GM19099 (cell line): Measurements from ENCODE around the gene RSF1.

Experiments used
- POLR2A ChIP-seq: IDR thresholded peaks from 3 replicates; pipeline ENCODE4 v1.6.1; 2011; ENCODE audit warnings: low read depth; ENCODE audit not compliant: insufficient read length; ENCODE audit errors: extremely low read depth

The RSF1 gene

GRCh38 chr11:77775936-77776335 lies 44.6 kb downstream of the RSF1 start:
- no peak for TF ChIP-seq POLR2A

- no peak for TF ChIP-seq POLR2A
These were observed 49.4 kb downstream of the RSF1 start for GRCh38 chr11:77771135-77771534.

GRCh38 chr11:77770629-77771028 lies 49.9 kb downstream of the RSF1 start:
- TF ChIP-seq POLR2A, result no peak

GRCh38 chr11:77762426-77762825 lies 58.1 kb downstream of the RSF1 start:
- TF ChIP-seq POLR2A, result no peak

- no peak for TF ChIP-seq POLR2A
These were observed 59.0 kb downstream of the RSF1 start for GRCh38 chr11:77761491-77761890.

- no peak for TF ChIP-seq POLR2A
These were observed 62.2 kb downstream of the RSF1 start for GRCh38 chr11:77758331-77758730.

- no peak for TF ChIP-seq POLR2A
These were observed 67.3 kb downstream of the RSF1 start for GRCh38 chr11:77753230-77753629.

GRCh38 chr11:77752516-77752915 lies 68.0 kb downstream of the RSF1 start:
- TF ChIP-seq POLR2A, result no peak

- no peak for TF ChIP-seq POLR2A
These were observed 69.9 kb downstream of the RSF1 start for GRCh38 chr11:77750394-77751156.

- no peak for TF ChIP-seq POLR2A
These were observed 71.3 kb downstream of the RSF1 start for GRCh38 chr11:77749232-77749631.

- no peak for TF ChIP-seq POLR2A
These were observed 72.3 kb downstream of the RSF1 start for GRCh38 chr11:77748266-77748665.

GRCh38 chr11:77747381-77747969 lies 73.0 kb downstream of the RSF1 start:
- TF ChIP-seq POLR2A, result no peak

GRCh38 chr11:77736473-77736872 lies 84.0 kb downstream of the RSF1 start:
- no peak for TF ChIP-seq POLR2A

- no peak for TF ChIP-seq POLR2A
These were observed 85.6 kb downstream of the RSF1 start for GRCh38 chr11:77734890-77735289.

- TF ChIP-seq POLR2A, result no peak
These were observed 88.4 kb downstream of the RSF1 start for GRCh38 chr11:77732143-77732542.

- no peak for TF ChIP-seq POLR2A
These were observed 89.7 kb downstream of the RSF1 start for GRCh38 chr11:77730789-77731188.
